ENCODE data around the gene SV2B.

SV2B gene

DNA sequence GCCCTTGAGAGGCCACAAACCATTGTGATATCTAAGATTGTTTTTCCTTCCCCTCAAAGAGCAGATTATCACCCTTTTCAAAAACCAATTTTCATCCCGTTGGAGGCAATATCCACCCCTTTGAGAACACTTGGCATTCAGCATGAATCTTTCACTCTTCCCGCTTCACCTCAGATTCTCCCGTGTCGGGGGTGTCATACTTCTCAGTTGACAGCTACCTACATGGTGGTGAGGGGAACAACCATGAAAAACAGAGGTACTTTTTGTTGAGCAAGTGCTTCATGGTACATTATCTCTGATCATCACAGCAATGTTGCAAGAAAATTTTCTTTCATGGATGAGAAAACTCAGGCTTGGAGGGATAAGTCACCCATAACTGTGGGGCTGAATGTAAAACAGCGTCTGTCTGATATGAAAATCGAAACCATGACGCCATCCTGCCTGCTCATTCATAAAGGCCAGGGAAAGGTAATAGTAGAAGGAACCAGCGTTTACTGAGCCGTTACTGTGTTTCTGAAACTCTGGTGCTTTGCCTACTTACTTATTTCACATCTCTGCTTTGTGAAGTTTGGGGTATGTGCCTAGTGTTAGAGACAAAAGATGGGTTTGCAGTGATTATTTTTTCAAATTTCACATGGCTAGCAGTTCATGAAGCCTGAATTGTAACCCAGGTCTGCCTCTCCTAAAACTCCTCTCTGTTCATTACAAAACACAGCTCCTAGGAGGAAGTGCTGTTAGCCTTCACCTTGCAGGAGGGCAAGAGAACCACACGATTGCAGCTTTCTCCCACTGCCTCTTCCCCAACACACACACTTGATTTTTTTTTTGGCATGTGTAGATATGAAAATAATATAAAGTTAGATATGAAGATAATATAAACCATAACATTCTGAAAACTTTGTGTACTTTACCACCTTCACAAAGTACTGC is 35.4 kb downstream of the SV2B start:
- TF ChIP-seq CTCF (IDR thresholded peaks at IDR 0.05; ENCODE audit: insufficient read depth, low read depth, low read length, missing control alignments): no peak
- DNase-seq (ENCODE audit: low read depth): no peak
- no peak overlapping the region for H3K4me3 ChIP-seq (ENCODE audit: low read length)

GRCh38 chr15:91136386-91136923 is 36.4 kb downstream of the SV2B start:
- no peak for DNase-seq (ENCODE audit: low read depth)
- TF ChIP-seq CTCF (IDR thresholded peaks at IDR 0.05; ENCODE audit: insufficient read depth, low read depth, low read length, missing control alignments): no peak
- H3K4me3 ChIP-seq (ENCODE audit: low read length): no peak overlapping the region

- no peak for TF ChIP-seq CTCF (IDR thresholded peaks at IDR 0.05; ENCODE audit: insufficient read depth, low read depth, low read length, missing control alignments)
- H3K4me3 ChIP-seq (ENCODE audit: low read length): no peak overlapping the region
Observed at GRCh38 chr15:91140601-91141000, 40.5 kb downstream of the SV2B start.

DNA sequence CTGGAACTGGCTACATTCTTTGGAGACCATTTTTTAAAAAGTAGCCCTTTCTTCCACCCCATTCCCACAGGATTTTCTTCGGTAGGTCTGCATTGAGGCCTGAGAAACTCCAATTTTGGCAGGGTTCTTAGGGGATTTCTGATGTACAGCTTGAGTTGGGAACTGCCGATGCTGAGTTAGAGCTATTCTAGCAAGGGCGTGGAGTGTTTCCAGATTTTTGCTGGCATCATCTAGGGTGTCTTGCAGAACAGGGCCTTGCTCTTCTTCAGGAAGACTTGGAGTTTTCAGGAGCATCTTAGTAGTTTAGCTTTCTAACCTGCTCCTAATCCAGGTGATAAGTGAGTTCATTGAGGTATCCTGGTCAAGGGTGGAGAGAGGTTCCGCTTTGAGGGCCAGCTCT is 41.0 kb downstream of the SV2B start:
- no peak overlapping the region for H3K4me3 ChIP-seq (ENCODE audit: low read length)
- TF ChIP-seq CTCF (IDR thresholded peaks at IDR 0.05; ENCODE audit: insufficient read depth, low read depth, low read length, missing control alignments): no peak
- DNase-seq (ENCODE audit: low read depth): no peak

More at GRCh38 chr15:91140601-91141000, 40.5 kb downstream of the SV2B start:
- DNase-seq (ENCODE audit: low read depth): no peak

GRCh38 chr15:91142106-91142744 is 42.2 kb downstream of the SV2B start:
- DNase-seq (ENCODE audit: low read depth): peak; percentile 16

GRCh38 chr15:91142946-91143345 is 42.9 kb downstream of the SV2B start:
- no peak overlapping the region for H3K4me3 ChIP-seq (ENCODE audit: low read length)
- no peak for DNase-seq (ENCODE audit: low read depth)
- TF ChIP-seq CTCF (IDR thresholded peaks at IDR 0.05; ENCODE audit: insufficient read depth, low read depth, low read length, missing control alignments): no peak

More at GRCh38 chr15:91142106-91142744, 42.2 kb downstream of the SV2B start:
- H3K4me3 ChIP-seq (ENCODE audit: low read length): no peak overlapping the region
- peak; percentile 42 for TF ChIP-seq CTCF (IDR thresholded peaks at IDR 0.05; ENCODE audit: insufficient read depth, low read depth, low read length, missing control alignments)

All from epithelial cell of esophagus (primary cell).